ENCODE data around the gene RIN2. TPM values are rescaled to one million over a fixed set of nuclear protein-coding genes. Genes with fewer than 3 reads are reported as not detected.
A peak's percentile ranks its signal among the peaks of the same experiment; 100 is the strongest.

The RIN2 gene
- total RNA-seq, 4 donors from 2014 or later: 40.2 to 117 (median 73.6) TPM

DNA sequence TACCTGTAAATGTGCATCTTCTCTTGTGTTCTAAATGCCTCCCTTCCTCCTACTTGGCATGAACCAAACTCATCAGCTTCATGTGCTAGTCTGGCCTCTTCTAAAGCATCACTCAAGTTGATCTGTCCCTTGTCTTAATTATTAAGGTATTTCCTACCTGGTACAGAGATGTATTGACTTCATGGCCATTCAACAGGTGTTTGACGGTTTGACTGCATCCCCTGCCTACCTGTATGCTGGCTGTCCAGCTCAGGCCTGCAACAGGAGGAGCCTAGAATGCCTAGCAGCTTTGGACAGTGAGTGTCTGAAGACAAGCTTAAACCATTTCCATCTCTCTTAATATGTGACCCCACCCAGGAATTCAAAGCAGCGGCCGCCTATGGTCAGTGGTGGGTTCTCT, 24.6 kb downstream of the RIN2 start:
- TF ChIP-seq, protein P1, sequence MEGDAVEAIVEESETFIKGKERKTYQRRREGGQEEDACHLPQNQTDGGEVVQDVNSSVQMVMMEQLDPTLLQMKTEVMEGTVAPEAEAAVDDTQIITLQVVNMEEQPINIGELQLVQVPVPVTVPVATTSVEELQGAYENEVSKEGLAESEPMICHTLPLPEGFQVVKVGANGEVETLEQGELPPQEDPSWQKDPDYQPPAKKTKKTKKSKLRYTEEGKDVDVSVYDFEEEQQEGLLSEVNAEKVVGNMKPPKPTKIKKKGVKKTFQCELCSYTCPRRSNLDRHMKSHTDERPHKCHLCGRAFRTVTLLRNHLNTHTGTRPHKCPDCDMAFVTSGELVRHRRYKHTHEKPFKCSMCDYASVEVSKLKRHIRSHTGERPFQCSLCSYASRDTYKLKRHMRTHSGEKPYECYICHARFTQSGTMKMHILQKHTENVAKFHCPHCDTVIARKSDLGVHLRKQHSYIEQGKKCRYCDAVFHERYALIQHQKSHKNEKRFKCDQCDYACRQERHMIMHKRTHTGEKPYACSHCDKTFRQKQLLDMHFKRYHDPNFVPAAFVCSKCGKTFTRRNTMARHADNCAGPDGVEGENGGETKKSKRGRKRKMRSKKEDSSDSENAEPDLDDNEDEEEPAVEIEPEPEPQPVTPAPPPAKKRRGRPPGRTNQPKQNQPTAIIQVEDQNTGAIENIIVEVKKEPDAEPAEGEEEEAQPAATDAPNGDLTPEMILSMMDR (IDR thresholded peaks at IDR 0.05): no peak
- ATAC-seq (ENCODE audit: low FRiP score): no peak

DNA sequence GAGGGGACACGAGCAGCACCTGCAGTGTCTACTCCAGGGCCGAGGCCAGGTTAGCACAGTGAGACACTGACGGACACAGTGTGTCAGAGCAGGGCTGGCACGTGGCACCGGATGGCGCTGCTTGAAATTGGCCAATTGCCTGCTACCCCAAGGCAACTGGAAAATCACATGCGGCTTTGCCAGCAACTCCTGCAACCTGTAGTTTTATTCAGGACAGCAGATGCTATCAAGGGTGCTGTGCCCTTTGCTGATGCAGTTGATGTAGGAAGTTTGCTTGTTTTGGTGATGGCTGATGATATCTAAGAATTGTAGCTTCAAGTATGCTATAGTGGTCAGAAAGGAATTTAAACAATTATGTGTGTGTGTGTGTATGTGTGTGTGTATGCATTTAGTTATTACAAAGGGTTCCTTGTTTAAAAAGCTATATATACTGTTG, 25.9 kb downstream of the RIN2 start:
- DNase-seq (ENCODE audit: low spot score): no peak

More for the DNA sequence above, 24.6 kb downstream of the RIN2 start:
- DNase-seq (ENCODE audit: low spot score): no peak

GRCh38 chr20:19784511-19785172, 26.6 kb downstream of the RIN2 start:
- TF ChIP-seq, protein P1 (IDR thresholded peaks at IDR 0.05): peak in 1 of 3 donors; percentile 27
- no peak for DNase-seq (ENCODE audit: low spot score)
- ATAC-seq (ENCODE audit: low FRiP score): peak; percentile 77

More for the DNA sequence above, 25.9 kb downstream of the RIN2 start:
- TF ChIP-seq, protein P1 (IDR thresholded peaks at IDR 0.05): no peak
- no peak for ATAC-seq (ENCODE audit: low FRiP score)

DNA sequence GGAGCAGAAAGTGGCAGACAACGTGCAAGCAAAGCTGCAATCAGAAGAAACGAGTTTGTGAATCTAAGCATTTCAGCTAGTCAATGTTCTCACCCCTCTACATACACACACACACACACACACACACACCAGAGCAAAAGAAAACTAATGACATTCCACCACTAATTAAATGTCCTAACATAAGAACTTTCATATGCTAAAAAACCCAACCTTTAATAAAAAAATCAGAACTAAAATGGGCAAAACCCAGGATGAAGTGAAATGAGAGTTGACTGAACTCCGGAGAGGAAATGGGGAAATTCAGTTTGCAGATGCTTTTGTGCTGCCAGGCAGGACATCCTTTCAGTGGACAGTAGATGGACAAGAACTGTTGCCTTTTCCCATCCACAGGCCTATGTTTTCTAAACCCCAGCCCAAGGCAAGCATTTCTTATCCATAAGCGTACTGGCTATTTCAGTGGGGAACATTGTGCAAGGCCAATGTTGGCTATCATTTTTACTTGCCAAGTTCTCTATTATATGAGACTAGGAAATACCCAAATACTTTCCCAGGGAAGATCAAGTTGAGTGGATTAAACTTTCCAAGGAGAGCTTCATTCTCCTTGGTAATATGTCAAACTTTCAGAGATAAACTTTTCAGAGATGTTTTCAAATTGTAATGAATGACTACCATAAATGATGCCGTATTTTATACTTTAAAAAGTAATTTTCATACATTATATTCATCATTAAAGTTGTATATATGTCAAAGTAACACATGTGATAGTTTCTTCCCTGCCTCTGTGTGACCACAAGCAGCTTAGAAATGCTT, 27.3 kb downstream of the RIN2 start:
- ATAC-seq (ENCODE audit: low FRiP score) (peak; percentile 61), DNase-seq (ENCODE audit: low spot score) (no peak)
- TF ChIP-seq, protein P1 (IDR thresholded peaks at IDR 0.05): no peak

- no peak for ATAC-seq (ENCODE audit: low FRiP score)
- TF ChIP-seq, protein P1 (IDR thresholded peaks at IDR 0.05): no peak
- no peak for DNase-seq (ENCODE audit: low spot score)
Measured at GRCh38 chr20:19785983-19786285, 27.9 kb downstream of the RIN2 start.

DNA sequence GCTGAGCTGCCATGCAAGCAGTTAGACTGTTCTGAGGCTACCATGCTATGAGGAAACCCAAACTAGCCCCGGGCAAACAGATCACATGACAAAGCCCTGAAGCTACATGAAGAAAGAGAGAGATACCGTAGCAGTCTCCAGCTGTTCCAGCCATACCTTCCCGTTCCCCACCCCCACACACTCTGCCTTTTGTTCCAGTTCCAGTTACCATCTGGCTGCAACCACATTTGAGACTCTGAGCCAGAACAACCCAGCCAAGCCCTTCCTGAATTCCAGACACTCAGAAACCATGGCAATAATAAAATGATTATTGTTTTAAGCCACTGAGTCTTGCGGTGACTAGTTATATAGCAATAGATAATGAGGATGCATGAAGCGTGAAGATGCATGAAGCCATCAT, 28.3 kb downstream of the RIN2 start:
- DNase-seq (ENCODE audit: low spot score): no peak
- TF ChIP-seq, protein P1 (IDR thresholded peaks at IDR 0.05): no peak
- peak; percentile 37 for ATAC-seq (ENCODE audit: low FRiP score)

Measured in omental fat pad (tissue), 4 donors.